ENCODE results near the gene ANKHD1.

DNA sequence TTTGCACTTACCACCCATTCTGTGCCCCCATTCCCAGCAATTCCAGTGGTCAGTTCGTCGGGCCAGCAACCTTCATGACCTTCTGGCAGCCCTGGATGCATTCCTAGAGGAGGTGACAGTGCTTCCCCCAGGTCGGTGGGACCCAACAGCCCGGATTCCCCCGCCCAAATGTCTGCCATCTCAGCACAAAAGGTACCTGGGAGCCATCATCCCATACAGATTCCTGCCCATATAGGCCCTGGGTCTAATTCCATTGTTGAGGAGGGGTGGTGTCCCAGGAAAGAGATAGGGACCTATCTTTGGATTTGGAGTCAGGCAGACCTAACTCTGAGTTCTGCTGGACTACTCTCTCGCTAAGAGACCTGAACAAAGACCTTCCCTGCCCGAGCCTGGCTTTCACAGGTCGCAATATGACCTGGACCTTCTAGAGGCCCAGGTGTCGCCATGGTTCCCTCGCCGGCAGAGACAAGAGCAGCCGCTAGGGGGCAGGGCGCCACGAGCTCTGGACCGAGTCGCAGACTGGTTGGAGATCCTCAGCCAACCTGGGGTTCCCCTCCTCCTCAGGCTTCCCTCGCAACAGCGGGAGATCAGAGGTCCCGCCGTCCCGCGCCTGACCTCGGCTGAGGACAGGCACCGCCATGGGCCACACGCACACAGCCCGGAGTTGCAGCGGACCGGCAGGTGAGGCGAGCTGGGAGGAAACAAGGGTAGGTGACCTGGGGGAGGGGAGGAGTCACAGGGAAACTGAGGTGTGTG is 38.6 kb upstream of the ANKHD1 start:
- peak; percentile 16; the same call in 1 of the 2 replicates for TF ChIP-seq ZNF660 (tag by site-specific recombination; IDR thresholded peaks at IDR 0.05)
- no peak for TF ChIP-seq ZNF23 (tag by site-specific recombination; IDR thresholded peaks at IDR 0.05; ENCODE audit: borderline replicate concordance)
- TF ChIP-seq, protein P1, sequence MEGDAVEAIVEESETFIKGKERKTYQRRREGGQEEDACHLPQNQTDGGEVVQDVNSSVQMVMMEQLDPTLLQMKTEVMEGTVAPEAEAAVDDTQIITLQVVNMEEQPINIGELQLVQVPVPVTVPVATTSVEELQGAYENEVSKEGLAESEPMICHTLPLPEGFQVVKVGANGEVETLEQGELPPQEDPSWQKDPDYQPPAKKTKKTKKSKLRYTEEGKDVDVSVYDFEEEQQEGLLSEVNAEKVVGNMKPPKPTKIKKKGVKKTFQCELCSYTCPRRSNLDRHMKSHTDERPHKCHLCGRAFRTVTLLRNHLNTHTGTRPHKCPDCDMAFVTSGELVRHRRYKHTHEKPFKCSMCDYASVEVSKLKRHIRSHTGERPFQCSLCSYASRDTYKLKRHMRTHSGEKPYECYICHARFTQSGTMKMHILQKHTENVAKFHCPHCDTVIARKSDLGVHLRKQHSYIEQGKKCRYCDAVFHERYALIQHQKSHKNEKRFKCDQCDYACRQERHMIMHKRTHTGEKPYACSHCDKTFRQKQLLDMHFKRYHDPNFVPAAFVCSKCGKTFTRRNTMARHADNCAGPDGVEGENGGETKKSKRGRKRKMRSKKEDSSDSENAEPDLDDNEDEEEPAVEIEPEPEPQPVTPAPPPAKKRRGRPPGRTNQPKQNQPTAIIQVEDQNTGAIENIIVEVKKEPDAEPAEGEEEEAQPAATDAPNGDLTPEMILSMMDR (tag by site-specific recombination; IDR thresholded peaks at IDR 0.05) = peak; percentile 94
- TF ChIP-seq ZBTB8A (tag by site-specific recombination; IDR thresholded peaks at IDR 0.05) = no peak
- TF ChIP-seq ZNF274 (IDR thresholded peaks at IDR 0.05; ENCODE audit: low read length) = no peak
- TF ChIP-seq ZNF274 (tag by site-specific recombination; IDR thresholded peaks at IDR 0.05; ENCODE audit: borderline replicate concordance) = no peak
- peak; percentile 18; the same call in 1 of the 2 replicates for TF ChIP-seq ZNF121 (tag by site-specific recombination; IDR thresholded peaks at IDR 0.05)
- TF ChIP-seq ZNF266 (tag by site-specific recombination; IDR thresholded peaks at IDR 0.05; ENCODE audit: low read depth) = no peak

All from HEK293 (cell line).